Renal cortical epithelial cell (primary cell): ENCODE data around the gene PSTPIP2. TPM values are rescaled to one million over a fixed set of nuclear protein-coding genes. Genes with fewer than 3 reads are reported as not detected.
"Not testable (repeated sequence)": the region's sequence is repeated elsewhere in the genome, so short reads cannot be mapped to it uniquely, and the experiment has no call there.

ENCODE experiments used
- DNase-seq: peaks from one replicate; pipeline ENCODE4 v3.0.0-alpha.2; 2011; ENCODE audit warnings: low read depth
- total RNA-seq: library from RNA; depleted of rRNA; stranded (reverse); fragments of >200 nt; gene quantifications from 2 replicates; pipeline ENCODE4 v1.2.3, GENCODE V29; 2014

The PSTPIP2 gene, protein sequence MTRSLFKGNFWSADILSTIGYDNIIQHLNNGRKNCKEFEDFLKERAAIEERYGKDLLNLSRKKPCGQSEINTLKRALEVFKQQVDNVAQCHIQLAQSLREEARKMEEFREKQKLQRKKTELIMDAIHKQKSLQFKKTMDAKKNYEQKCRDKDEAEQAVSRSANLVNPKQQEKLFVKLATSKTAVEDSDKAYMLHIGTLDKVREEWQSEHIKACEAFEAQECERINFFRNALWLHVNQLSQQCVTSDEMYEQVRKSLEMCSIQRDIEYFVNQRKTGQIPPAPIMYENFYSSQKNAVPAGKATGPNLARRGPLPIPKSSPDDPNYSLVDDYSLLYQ
- 21.9 and 28.9 TPM in 2 replicates for total RNA-seq

GRCh38 chr18:46071653-46072375 lies at the start of gene PSTPIP2:
Gene PSTPIP2, minus strand, starts transcription at chr18:46072260. Its CDS starts 72 bp downstream, at chr18:46072188.
- DNase-seq = no peak

DNA sequence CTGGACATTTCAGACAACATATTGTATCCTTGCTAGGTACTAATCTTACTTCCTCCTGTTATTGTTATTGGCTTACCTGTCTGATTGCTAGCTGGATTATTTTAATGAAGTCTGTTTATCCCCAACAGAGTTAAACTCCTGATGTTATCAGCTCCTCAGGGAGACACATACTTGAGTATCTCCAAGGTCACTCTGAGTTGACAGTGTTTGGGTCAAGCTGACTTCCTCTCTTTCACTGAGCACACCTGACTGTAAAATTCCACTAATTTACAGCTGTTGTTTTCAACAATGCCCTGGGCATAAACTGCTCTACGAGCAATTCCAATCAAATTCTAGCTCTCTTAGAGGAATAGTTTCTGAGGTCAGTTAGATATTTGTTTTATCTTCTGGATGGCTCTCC lies 41.7 kb upstream of the PSTPIP2 start:
- DNase-seq = no peak

DNA sequence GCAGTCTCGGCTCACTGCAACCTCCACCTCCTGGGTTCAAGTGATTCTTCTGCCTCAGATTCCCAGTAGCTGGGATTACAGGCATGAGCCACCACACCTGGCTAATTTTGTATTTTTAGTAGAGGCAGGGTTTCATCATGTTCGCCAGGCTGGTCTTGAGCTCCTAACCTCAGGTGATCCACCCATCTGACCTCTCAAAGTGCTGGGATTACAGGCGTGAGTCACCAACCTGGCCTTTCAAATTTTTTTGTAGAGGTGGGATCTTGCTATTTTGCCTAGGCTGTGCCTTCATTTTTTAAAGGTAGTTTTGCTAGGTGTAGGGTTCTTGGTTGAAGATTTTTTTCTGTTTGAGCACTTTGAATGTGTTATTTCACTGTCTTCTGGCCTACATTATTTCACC lies 38.3 kb upstream of the PSTPIP2 start:
- DNase-seq = no peak

DNA sequence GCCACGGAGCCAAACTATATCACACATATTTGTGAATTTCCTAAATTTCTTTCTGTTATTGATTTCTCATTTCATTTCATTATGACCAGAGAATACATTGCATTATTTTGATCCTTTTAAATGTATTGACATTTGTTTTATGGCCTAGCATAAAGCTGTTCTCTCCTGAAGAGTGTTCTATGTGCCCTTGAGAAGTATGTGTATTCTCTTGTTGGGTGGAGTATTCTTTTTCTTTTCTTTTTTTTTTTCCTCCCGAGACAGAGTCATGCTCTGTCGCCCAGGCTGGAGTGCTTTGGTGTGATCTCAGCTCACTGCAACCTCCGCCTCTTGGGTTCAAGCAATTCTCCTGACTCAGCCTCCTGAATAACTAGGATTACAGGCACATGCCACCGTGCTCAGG lies 37.3 kb upstream of the PSTPIP2 start:
- DNase-seq = no peak

- peak; percentile 69 for DNase-seq
Measured at GRCh38 chr18:46104128-46104911, 32.3 kb upstream of the PSTPIP2 start, which contains the start of gene HAUS1. Gene HAUS1, plus strand, starts transcription at chr18:46104385. Its CDS starts 27 bp downstream, at chr18:46104412.

GRCh38 chr18:46099463-46099862 lies 27.4 kb upstream of the PSTPIP2 start:
- no peak for DNase-seq

- no peak for DNase-seq
Measured at GRCh38 chr18:46098616-46098933, 26.5 kb upstream of the PSTPIP2 start.

DNA sequence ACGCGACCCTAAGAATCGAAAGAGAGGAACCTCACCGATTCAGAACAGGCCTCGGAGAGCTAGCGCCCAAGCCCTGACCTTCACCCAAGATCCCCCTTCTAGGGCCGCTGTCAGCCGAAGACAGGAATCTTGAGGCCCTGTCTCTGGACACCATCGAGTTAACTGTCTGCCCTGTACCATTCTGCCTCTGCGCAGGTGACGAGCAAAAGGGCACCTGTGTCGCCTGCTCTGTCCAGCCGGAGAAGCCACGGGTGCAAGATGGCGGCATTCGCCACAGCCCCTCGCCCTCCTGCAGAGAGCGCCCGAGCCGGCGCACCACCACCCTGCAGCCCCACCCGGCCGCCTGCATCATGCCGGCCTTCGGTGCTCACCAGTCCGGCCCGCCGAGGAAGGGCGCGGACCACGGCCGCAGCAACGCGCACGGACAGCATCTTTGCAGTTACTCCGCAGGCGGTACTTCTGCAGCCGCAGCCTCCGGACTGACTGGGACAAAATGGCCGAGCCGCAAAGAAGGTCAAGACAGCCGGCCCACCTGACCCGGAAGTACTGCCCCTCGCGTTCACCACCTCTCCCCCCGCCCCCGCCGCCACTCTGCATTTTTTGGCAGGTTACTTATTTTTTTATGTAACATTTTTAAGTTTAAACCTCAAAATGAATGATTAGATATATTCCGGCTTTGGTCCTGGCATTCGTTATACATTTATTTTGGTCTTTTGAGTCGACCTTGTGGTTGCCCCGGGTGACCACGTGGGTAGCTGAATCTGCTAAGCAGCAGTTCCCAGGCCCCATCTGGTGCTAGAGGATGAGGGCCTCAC lies 25.9 kb upstream of the PSTPIP2 start, which contains the start of gene ATP5F1A:
ATP5F1A (minus strand) TSS at position 496 of the 815 bp plus-strand sequence; CDS start at position 431, 65 bp downstream.
- DNase-seq = peak; percentile 65

- peak; percentile 9 for DNase-seq
Measured at GRCh38 chr18:46097431-46097800, 25.4 kb upstream of the PSTPIP2 start.

- DNase-seq = peak; percentile 14
Measured at GRCh38 chr18:46096651-46097300, 24.7 kb upstream of the PSTPIP2 start.

DNA sequence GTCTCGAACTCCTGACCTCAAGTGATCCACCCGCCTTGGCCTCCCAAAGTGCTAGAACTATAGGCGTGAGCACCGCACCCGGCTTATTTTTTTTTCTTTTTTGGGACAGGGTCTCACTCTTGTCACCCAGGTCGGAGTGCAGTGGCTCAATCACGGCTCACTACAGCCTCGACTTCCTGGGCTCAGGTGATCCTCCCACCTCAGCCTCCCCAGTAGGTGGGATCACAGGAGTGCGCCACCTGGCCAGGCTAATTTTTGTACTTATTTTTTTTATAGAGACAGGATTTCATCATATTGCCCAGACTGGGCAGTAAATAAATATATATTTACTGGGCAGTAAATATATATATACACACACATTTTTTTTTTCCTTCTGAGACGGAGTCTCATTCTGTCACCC lies 23.5 kb upstream of the PSTPIP2 start:
- no peak for DNase-seq

- DNase-seq = not testable (repeated sequence)
Measured at GRCh38 chr18:46088501-46088900, 16.4 kb upstream of the PSTPIP2 start.

DNA sequence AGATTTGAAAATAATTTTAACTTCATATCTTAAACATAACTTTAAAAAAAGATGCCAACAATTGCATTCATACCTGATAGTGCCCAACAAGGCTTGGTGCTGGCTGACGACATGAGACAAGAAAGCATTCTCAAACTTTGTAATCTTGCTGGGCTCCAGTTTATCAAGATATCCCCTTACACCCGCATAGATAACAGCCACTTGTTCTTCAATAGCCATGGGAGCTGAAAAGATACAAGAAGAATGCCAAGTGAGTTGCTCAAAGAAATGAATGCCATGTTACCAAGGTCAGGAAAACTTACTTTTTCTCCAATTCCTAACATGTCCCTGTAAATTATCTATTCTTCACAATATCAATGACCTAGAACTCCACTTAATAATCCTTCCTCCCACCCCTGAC lies 12.4 kb upstream of the PSTPIP2 start:
- DNase-seq = no peak

GRCh38 chr18:46080156-46080555 lies 8.1 kb upstream of the PSTPIP2 start:
- DNase-seq = no peak

GRCh38 chr18:46079336-46079735 lies 7.3 kb upstream of the PSTPIP2 start:
- DNase-seq = no peak

DNA sequence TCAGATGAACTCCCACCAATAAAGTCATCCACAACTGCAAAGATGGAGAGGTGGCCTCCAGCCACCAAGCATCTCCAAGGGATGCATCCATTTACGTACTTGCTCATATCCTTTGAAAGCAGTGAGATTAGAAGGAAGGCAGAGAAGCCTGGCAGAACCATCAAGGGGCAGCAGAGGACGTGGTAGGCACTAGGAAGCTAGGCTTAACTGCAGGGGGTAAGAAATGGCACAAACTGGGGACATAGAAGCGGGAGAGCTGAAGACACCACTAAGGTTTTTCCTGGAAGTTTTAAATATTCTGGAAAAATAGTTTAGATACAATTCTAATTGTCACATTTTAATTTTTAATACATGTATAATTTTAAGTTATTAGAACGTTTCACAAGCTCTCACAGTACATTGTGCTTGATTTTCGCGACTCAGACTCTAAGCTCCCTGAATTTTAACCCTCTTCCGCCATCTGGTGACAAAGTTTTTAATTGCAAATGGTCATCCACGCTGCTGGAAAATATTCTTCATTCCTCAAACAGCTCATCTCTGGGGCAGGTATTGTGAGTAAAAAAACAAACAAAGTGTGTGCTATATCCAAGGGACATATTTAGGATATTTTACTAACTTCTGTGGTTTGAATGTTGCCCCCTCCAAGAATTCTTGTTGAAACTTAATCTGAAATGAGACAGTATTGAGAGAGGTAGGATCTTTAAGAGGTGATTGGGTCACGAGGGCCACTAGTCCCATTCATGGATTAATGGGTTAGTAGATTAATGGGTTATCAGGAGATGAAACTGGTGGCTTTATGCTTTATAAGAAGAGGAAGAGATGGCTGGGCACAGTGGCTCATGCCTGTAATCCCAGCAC lies 1.6 kb upstream of the PSTPIP2 start:
- DNase-seq = peak; percentile 72

DNA sequence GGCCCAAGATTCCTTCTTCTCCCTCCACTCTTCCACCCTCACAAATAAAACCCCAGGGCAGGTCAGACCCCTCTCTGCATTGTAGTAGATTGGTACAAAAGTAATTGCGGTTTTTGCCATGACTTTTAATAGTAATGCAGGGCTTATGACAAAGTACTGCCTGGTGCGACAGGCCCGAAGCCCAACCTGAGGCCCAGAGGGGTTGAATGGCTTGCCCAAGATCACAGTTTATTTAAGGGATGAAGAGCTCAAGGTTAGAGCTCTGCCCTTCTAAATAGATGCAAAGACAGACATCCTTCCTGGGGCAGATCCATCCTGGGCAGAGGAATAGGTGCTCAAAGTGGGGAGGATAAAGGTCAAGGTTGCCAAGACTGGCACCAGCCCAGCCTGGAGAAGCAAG lies 899 bp upstream of the PSTPIP2 start:
- no peak for DNase-seq

DNA sequence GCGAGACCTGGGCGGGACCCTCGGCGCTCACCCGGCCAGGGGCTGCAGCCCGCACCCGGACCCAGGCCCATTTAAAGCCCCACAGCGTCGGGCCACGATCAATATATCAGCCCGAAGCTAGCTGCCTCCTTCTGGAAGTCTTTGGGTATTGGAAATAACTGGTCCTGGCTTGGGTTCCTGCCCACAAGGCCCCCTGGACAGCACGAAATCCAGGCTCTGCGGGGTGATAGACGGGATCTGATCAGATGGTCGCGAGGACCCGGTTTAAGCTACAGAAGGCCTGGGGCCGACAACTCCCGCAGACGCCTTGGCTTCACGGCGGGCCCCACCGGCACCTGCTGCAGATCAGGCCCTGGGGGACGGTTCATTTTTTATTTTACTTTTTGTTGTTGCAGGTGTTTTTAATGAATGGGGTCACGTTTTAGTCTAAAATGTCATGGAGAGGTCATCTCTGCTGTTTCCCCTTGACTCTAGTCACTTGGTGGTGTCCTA lies 362 bp upstream of the PSTPIP2 start:
- no peak for DNase-seq

DNA sequence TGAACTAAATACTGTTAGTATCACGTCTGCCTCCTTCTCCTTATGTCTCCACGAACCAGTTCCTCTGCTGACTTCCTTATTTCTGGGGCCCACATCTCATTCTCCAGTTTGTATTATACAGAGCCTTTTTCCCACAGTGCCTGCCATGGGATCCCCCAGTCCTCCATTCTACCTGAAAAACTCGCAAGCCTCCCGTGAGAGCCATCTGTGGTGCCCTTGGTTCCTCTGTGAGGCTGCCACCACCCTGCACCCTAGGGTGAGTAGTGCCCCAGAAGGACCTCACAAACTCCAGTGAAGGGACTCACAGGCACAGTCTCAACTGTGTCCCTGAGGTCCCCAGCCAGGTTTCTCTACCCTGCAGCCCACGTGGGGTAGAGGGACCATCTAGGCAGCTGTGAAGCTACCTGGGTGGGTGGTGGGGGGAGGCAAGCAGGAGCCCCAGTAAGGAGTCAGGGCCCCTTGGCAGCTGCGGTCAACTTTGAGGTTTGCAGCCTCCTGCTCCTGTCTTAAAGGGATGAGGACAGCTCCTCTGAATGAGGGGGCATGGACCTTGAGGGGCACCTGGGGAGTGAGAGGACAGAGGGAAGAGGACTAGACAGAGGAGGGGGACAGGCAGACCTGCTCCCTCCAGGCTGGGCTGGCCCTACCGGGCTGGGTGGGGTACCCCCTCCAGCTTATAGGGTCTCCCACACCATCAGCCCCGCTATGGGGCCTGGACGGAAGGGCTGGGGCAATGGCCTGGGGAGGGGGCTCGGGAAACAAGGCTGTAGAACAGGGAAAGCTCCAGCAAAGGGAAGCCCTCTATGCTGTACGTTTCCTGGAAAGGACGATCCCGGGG lies 1.0 kb downstream of the PSTPIP2 start:
- DNase-seq = no peak
